ENCODE results near the gene ASB10.

GRCh38 chr7:151211155-151211772 lies 24.2 kb upstream of the ASB10 start:
- TF ChIP-seq EZH2phosphoT487 (conservative IDR thresholded peaks at IDR 0.05; ENCODE audit: low read length) (no peak), CTCF (IDR thresholded peaks at IDR 0.05; ENCODE audit: insufficient read depth, low read length, poor library complexity, severe bottlenecking) (no peak)

Measured in SU-DHL-6 (cell line).